Heart left ventricle (tissue), 16 donors: ENCODE measurements around the gene RAB6B. TPM values are rescaled to one million over a fixed set of nuclear protein-coding genes. Genes with fewer than 3 reads are reported as not detected.

Experiments used
- ATAC-seq, 4 donors: fragments of 200-7000 bp; cut with Tn5 transposase; one replicate each; pipeline ENCODE4 v1.9.1; 2020 to 2022; ENCODE audit warnings: moderate library complexity in 4 of 4, mild to moderate bottlenecking in 3 of 4, moderate number of reproducible peaks in 1 of 4
- DNase-seq, 5 donors: peaks; one replicate each; pipeline ENCODE4 v3.0.0-alpha.2; 2020
- H3K27ac ChIP-seq, 12 donors: fragments of 200-600 bp; sonication (generic) in 4 of 12; one replicate each; pipeline versions ENCODE4 v1.5.0 to v1.8.0; 2016 to 2022; ENCODE audit warnings: mild to moderate bottlenecking in 2 of 12
- H3K27me3 ChIP-seq, 9 donors: fragments of 200-600 bp; sonication (generic) in 2 of 9; one replicate each; pipeline versions ENCODE4 v1.5.1 to v1.8.0; 2016 to 2022; ENCODE audit warnings: mild to moderate bottlenecking in 3 of 9
- H3K36me3 ChIP-seq, 9 donors: fragments of 200-600 bp; sonication (generic) in 2 of 9; one replicate each; pipeline versions ENCODE4 v1.5.0 to v1.8.0; 2018 to 2022; ENCODE audit warnings: mild to moderate bottlenecking in 2 of 9
- H3K4me1 ChIP-seq, 12 donors: fragments of 200-600 bp; sonication (generic) in 4 of 12; one replicate each; pipeline versions ENCODE4 v1.5.0 to v1.8.0; 2016 to 2022; ENCODE audit warnings: mild to moderate bottlenecking in 3 of 12
- H3K4me3 ChIP-seq, 12 donors: fragments of 200-600 bp; sonication (generic) in 4 of 12; one replicate each; pipeline versions ENCODE4 v1.5.0 to v1.8.0; 2017 to 2022; ENCODE audit warnings: mild to moderate bottlenecking in 9 of 12, moderate library complexity in 4 of 12
- H3K9me3 ChIP-seq, 12 donors: fragments of 200-600 bp; sonication (generic) in 4 of 12; one replicate each; pipeline versions ENCODE4 v1.5.0 to v1.8.0; 2016 to 2022; ENCODE audit warnings: mild to moderate bottlenecking in 1 of 12
- POLR2A ChIP-seq, 2 donors: fragments of 450-650 bp; IDR thresholded peaks; one replicate each; pipeline ENCODE4 v1.6.1; 2017; ENCODE audit warnings: antibody characterized with exemption in 2 of 2, mild to moderate bottlenecking in 2 of 2, moderate library complexity in 2 of 2
- WGBS, 4 donors: extraction: QIAGEN DNeasy Blood & Tissue Kit in 2 of 4; methylation state at CpG; one replicate each; pipeline versions ENCODE4 v1.1.5 to v1.1.7; 2013 to 2018; 5-methylcytosine and 5-hydroxymethylcytosine counted together
- intact Hi-C, 10 donors: fragments of 100-400 bp; cut with DNase I; formaldehyde crosslinking; loops; one replicate each; pipeline versions ENCODE4 v1.11.1 to v1.14.2; 2022
- polyA plus RNA-seq, 2 donors: library from polyadenylated mRNA; stranded (reverse); fragments of 200-250 nt; gene quantifications; one replicate each; pipeline ENCODE4 v1.2.3, GENCODE V29; 2013
- total RNA-seq, 9 donors: library from RNA; depleted of rRNA in 2 of 9; stranded (reverse); fragments of >200 nt in 2 of 9; fragmentation: NEBNext Ultra II Directional in 3 of 9; extraction: Animal tissue kit (Norgen Biotek cat#: 25700) in 3 of 9; gene quantifications; one replicate each; pipeline versions ENCODE4 v1.1.0 to v1.2.4, GENCODE V29; 2016 to 2023
- TF ChIP-seq, protein P1 (sequence below), 12 donors: fragments of 200-600 bp; sonication (generic) in 4 of 12; IDR thresholded peaks; one replicate each; pipeline versions ENCODE4 v1.5.0 to v1.8.0; 2018 to 2022; ENCODE audit warnings: antibody characterized with exemption in 12 of 12, mild to moderate bottlenecking in 5 of 12
- donor health status: ischemic (EF 13 %, LVEDD 7.1; RV severe dilation, severe dysfunction).
- donor health status: healthy with polysubstance abuse.
- donor health status: DM: no; HTN: yes; CAD: no.
- donor health status: DM: no; HTN: no; CAD: no.
- donor health status: ischemic (EF 25% LVEDD 6.9; RV normal size, moderate dysfunction).
- donor health status: ischemic (EF 25% LVEDD 5.7; RV mildly dilated, moderate dysfunction).
- donor health status: healthy.
- donor health status: DM: yes; HTN: yes; CAD: no.
- donor health status: ischemic (EF 35%, LVEDD 5.7; RV mildly dilated, moderate dysfunction).
- donor health status: nonischemic (EF 11% LVEDD 7.7; RV severe dilation, severe dysfunction).
- donor health status: DM: yes; HTN: yes; CAD: no.
- donor health status: PGD.
- donor health status: ischemic (EF 29% LVEDD 5.4; RV normal size, mild dysfunction).
- donor health status: nonischemic (EF 23%, LVEDD 6.1; RV moderate dilation, normal function).

The RAB6B gene
- total and polyA plus RNA-seq, 11 donors, result 12.4 to 57.2 (median 43.1) TPM

DNA sequence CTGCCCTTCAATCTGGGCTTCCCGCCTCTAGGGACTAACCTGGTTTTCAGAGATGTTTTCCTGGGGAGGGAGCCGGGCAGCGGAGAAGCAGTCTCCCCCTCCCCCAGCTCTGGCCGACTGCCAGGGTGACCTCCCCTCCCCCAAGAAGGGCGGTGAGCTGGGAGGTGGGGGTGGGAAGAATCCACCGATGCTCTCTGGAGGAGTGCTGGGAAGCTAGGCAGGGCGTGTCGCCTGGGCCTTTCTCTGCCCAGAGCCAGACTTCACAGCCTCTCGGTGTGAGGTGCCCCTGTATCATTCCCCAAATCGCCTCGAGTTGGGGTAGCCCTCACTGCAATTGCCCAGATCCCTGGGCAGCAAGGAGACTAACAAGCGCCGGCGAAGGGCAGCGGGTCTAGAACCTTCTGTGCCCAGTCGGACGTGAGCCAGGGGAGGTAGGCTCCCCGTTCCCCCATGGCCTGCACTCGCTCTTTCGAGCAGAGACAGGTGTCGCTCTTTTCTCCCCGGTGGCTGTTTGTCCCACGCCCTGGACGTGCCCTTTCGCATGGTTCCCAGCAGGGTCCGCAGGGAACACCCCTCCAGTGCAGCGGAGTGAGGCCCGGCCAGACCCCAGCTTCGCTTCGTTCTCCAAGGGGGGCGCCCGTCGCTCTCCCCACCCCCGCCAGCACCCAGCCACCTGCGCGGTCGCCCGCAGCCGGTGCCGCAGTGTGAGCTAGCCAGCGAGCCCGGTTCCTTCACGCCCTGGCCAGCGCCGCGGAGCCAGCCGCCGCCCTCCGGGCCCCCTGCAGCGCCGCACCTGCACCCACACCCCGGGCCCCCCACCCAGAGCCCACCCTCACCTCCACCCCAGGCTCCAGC lies 1.1 kb downstream of the RAB6B start:
- H3K27ac ChIP-seq, result peak overlapping the region in 9 of 12 donors; percentile 4 to 78 (median 57)
- H3K9me3 ChIP-seq, result no peaks in the 10 kb centered on the region
- H3K27me3 ChIP-seq, result peaks cover 0 to 29% (median 0%) of the 10 kb centered on the region in 9 donors
- H3K4me1 ChIP-seq, result peaks cover 0 to 44% (median 17%) of the 10 kb centered on the region in 12 donors
- ATAC-seq, result peak in 2 of 4 donors; percentile 8 to 35
- DNase-seq, result no peak
- TF ChIP-seq, protein P1, sequence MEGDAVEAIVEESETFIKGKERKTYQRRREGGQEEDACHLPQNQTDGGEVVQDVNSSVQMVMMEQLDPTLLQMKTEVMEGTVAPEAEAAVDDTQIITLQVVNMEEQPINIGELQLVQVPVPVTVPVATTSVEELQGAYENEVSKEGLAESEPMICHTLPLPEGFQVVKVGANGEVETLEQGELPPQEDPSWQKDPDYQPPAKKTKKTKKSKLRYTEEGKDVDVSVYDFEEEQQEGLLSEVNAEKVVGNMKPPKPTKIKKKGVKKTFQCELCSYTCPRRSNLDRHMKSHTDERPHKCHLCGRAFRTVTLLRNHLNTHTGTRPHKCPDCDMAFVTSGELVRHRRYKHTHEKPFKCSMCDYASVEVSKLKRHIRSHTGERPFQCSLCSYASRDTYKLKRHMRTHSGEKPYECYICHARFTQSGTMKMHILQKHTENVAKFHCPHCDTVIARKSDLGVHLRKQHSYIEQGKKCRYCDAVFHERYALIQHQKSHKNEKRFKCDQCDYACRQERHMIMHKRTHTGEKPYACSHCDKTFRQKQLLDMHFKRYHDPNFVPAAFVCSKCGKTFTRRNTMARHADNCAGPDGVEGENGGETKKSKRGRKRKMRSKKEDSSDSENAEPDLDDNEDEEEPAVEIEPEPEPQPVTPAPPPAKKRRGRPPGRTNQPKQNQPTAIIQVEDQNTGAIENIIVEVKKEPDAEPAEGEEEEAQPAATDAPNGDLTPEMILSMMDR (IDR thresholded peaks at IDR 0.05), result no peak
- TF ChIP-seq POLR2A (IDR thresholded peaks at IDR 0.05), result no peak
- no peaks in the 10 kb centered on the region for H3K36me3 ChIP-seq
- peak overlapping the region; percentile 60 to 85 (median 72) for H3K4me3 ChIP-seq
- intact Hi-C loops, result loop anchor here in 5 of 10 donors (2.0 to 10.0 kb wide), 6 partner anchors 42 to 230 kb away; partner anchors contain the start of gene TOPBP1 (in 1 of the 5)
- 13 to 18% (median 15%) methylated on average over 20 to 52 of the region's 52 CpGs for WGBS, 4 donors

DNA sequence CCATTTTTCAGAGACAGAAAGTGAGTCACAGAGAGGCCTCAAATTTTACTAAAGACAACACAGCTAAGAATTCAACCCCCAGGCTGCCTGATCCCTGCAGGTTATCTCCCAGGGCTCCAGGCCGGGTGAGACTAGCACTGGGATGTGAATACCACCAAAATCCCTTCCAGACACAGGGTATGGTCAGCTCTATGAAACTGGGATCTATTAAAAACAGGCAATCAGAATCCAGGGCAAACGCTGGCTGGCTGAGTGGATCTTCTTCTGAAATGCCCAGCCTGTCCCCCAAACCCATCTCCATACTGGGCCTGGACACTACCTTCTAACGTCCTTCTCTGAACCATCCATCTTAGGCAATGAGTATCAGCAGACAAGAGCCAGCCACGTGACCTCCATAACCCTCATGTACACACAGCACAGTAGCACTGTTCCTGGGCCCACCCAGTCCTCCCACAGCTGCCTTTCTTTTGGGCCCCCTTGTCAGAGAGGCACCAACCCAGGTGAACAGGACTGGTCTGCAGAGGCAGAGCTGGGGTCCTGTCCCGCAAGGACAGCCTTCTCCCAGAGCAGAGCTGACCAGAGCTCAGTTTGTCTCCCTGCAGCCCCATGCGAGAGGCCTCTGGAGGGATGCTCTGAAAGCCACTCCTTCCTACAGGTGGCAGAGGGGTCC lies 1.9 kb downstream of the RAB6B start:
- Histone ChIP-seq H3K4me3 (peak overlapping the region in 8 of 12 donors; percentile 60 to 85 (median 76)), H3K36me3 (no peaks in the 10 kb centered on the region), H3K4me1 (peaks cover 0 to 46% (median 17%) of the 10 kb centered on the region in 12 donors), H3K27me3 (peaks cover 0 to 29% (median 0%) of the 10 kb centered on the region in 9 donors), H3K9me3 (no peaks in the 10 kb centered on the region), H3K27ac (peak overlapping the region in 6 of 12 donors; percentile 38 to 78 (median 62))
- TF ChIP-seq, protein P1 (IDR thresholded peaks at IDR 0.05), result no peak
- TF ChIP-seq POLR2A (IDR thresholded peaks at IDR 0.05), result no peak
- intact Hi-C loops, result loop anchor here in 3 of 10 donors (2.0 to 10.0 kb wide), 5 partner anchors 42 to 229 kb away; partner anchors contain the start of gene TOPBP1 (in 1 of the 3)
- 72 to 86% (median 83%) methylated on average over 5 to 6 of the region's 6 CpGs for WGBS, 4 donors
- no peak for ATAC-seq
- DNase-seq, result no peak

DNA sequence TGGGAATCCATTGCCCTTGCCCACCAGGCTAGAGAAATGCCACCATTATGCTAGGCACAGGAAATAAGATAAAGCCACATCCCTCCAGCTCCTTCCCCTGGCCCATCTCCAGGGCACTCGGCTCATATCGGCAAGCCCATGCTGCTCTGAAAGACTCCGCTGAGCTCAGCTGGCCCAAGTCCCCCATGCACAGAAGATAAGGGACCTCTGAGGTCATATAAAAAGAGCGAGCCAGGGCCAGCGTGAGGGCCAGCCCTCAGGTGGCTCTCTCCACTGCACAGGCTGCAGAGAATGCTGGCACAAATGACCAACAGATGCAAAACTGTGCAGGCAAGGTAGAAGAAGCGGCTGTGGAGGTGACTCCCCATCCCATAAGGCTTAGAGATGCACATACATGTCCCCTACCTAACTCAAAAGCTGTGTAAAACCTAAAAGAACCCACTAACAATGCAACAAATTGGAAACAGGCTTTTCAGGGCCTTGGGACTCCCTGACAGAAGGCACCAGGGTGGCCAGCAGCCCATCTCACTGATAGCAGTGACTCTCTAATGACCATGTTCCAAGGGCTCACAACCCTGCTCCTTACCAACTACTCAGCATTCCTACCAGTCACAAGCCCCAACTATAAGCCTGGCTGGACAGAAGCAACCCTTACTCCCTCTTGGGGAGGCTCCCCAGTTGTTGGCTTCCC lies 3.0 kb downstream of the RAB6B start:
- no peak overlapping the region for H3K4me3 ChIP-seq
- WGBS, 4 donors, result 25 to 37% (median 28%) methylated on average over 5 to 6 of the region's 6 CpGs
- peak; percentile 81 to 92 (median 90) for ATAC-seq
- peak overlapping the region in 8 of 12 donors; percentile 2 to 78 (median 46) for H3K27ac ChIP-seq
- peak; percentile 77 to 91 (median 82) for DNase-seq
- intact Hi-C loops, result loop anchor here in 3 of 10 donors (1.0 to 10.0 kb wide), 4 partner anchors 24 to 228 kb away; partner anchors contain the start of gene TOPBP1 (in 1 of the 3)
- H3K9me3 ChIP-seq, result no peaks in the 10 kb centered on the region
- H3K36me3 ChIP-seq, result no peaks in the 10 kb centered on the region
- H3K4me1 ChIP-seq, result peaks cover 0 to 54% (median 20%) of the 10 kb centered on the region in 12 donors
- peaks cover 0 to 29% (median 0%) of the 10 kb centered on the region in 9 donors for H3K27me3 ChIP-seq
- no peak for TF ChIP-seq POLR2A (IDR thresholded peaks at IDR 0.05)
- TF ChIP-seq, protein P1 (IDR thresholded peaks at IDR 0.05), result no peak
